ENCODE measurements around the gene PDE8B. TPM values are rescaled to one million over a fixed set of nuclear protein-coding genes. Genes with fewer than 3 reads are reported as not detected.

Gene PDE8B
- total RNA-seq, 1 experiment from 2014 or later = 0.17 TPM

DNA sequence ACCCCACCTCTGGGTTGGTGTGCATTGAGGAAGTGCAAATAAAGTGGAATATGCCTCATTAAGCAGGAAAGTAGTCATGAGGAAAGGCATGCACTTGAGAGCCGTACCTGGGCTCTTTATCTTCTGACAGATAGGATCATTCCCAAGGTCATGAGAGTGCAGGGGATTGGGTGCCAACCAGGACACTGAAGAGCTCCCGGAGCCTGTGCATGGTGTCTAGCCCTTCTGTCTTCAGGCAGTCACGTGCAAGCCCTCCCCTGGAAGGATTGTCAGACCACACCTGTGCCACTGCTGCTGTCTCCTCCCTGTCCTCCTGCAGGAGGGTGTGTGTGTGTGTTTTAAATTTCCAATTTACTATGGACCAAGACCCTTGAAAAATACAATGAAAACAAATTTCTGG lies 69.6 kb downstream of the PDE8B start:
- Histone ChIP-seq H3K9ac (ENCODE audit: low read length) (no peak overlapping the region), H3K4me2 (ENCODE audit: low read length) (no peak overlapping the region), H3K9me3 (ENCODE audit: control insufficient read depth in 1 of 2, insufficient read depth in 1 of 2, low read depth in 1 of 2, low read length in 2 of 2) (no peaks in the 10 kb centered on the region), H4K20me1 (ENCODE audit: insufficient read depth) (no peaks in the 10 kb centered on the region), H3K79me2 (ENCODE audit: insufficient read depth, low read length) (no peaks in the 10 kb centered on the region), H3K27me3 (ENCODE audit: insufficient read depth, low read length) (no peaks in the 10 kb centered on the region), H3K27ac (ENCODE audit: low read depth, low read length) (no peak overlapping the region), H3K9me2 (ENCODE audit: insufficient read depth) (no peaks in the 10 kb centered on the region), H2AFZ (ENCODE audit: low read depth, low read length, poor library complexity, severe bottlenecking) (no peak overlapping the region), H3K36me3 (ENCODE audit: control insufficient read depth in 1 of 2, insufficient read depth in 2 of 2, low read length in 2 of 2) (no peaks in the 10 kb centered on the region), H3K4me3 (replicated peaks in 1 of 2; ENCODE audit: low read depth in 1 of 2, low read length in 2 of 2) (no peak overlapping the region), H3K4me1 (ENCODE audit: control insufficient read depth in 1 of 2, insufficient read depth in 2 of 2, low read length in 2 of 2) (no peaks in the 10 kb centered on the region)
- BruUV-seq (replicated peaks) = no TSS peak
- ChIA-PET POLR2A (no interaction called here), CTCF (no interaction called here), RAD21 (ENCODE audit: low non-redundant PET in 1 of 2, low total read pairs in 2 of 2, uncharacterized antibody in 2 of 2, unreplicated experiment in 2 of 2) (no interaction called here)
- no peak for TF ChIP-seq SRF (IDR thresholded peaks at IDR 0.05; ENCODE audit: low read depth)
- TF ChIP-seq JUND (IDR thresholded peaks at IDR 0.05) = no peak
- TF ChIP-seq, protein P1, sequence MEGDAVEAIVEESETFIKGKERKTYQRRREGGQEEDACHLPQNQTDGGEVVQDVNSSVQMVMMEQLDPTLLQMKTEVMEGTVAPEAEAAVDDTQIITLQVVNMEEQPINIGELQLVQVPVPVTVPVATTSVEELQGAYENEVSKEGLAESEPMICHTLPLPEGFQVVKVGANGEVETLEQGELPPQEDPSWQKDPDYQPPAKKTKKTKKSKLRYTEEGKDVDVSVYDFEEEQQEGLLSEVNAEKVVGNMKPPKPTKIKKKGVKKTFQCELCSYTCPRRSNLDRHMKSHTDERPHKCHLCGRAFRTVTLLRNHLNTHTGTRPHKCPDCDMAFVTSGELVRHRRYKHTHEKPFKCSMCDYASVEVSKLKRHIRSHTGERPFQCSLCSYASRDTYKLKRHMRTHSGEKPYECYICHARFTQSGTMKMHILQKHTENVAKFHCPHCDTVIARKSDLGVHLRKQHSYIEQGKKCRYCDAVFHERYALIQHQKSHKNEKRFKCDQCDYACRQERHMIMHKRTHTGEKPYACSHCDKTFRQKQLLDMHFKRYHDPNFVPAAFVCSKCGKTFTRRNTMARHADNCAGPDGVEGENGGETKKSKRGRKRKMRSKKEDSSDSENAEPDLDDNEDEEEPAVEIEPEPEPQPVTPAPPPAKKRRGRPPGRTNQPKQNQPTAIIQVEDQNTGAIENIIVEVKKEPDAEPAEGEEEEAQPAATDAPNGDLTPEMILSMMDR (IDR thresholded peaks at IDR 0.05 in 2 of 3, conservative IDR thresholded peaks at IDR 0.05 in 1 of 3; ENCODE audit: borderline replicate concordance in 1 of 3, insufficient read depth in 1 of 3, low read depth in 2 of 3, low read length in 2 of 3) = no peak
- TF ChIP-seq ATF3 (IDR thresholded peaks at IDR 0.05) = no peak
- TF ChIP-seq POLR2AphosphoS5 (IDR thresholded peaks at IDR 0.05; ENCODE audit: low read depth, low read length) = no peak
- no peak for TF ChIP-seq EGR1 (IDR thresholded peaks at IDR 0.05; ENCODE audit: low read depth)
- no peak for TF ChIP-seq CEBPB (IDR thresholded peaks at IDR 0.05; ENCODE audit: low read depth)
- no peak for ATAC-seq
- intact Hi-C loops (cut with micrococcal nuclease) = no loop called here
- no peak for DNase-seq (ENCODE audit: low read depth, low spot score)

- no peak overlapping the region for H2AFZ ChIP-seq (ENCODE audit: low read depth, low read length, poor library complexity, severe bottlenecking)
- H3K79me2 ChIP-seq (ENCODE audit: insufficient read depth, low read length) = no peaks in the 10 kb centered on the region
- CTCF ChIA-PET = no interaction called here
- no peaks in the 10 kb centered on the region for H3K27me3 ChIP-seq (ENCODE audit: insufficient read depth, low read length)
- H3K9ac ChIP-seq (ENCODE audit: low read length) = no peak overlapping the region
- no peaks in the 10 kb centered on the region for H3K36me3 ChIP-seq (ENCODE audit: control insufficient read depth in 1 of 2, insufficient read depth in 2 of 2, low read length in 2 of 2)
- ATAC-seq = no peak
- RAD21 ChIA-PET (ENCODE audit: low non-redundant PET in 1 of 2, low total read pairs in 2 of 2, uncharacterized antibody in 2 of 2, unreplicated experiment in 2 of 2) = no interaction called here
- no peak overlapping the region for H3K4me2 ChIP-seq (ENCODE audit: low read length)
- no TSS peak for BruUV-seq (replicated peaks)
- intact Hi-C loops (cut with micrococcal nuclease) = no loop called here
- DNase-seq (ENCODE audit: low read depth, low spot score) = no peak
- POLR2A ChIA-PET = no interaction called here
- H3K9me2 ChIP-seq (ENCODE audit: insufficient read depth) = no peaks in the 10 kb centered on the region
- no peaks in the 10 kb centered on the region for H3K4me1 ChIP-seq (ENCODE audit: control insufficient read depth in 1 of 2, insufficient read depth in 2 of 2, low read length in 2 of 2)
- TF ChIP-seq ATF3 (IDR thresholded peaks at IDR 0.05) (no peak), EGR1 (IDR thresholded peaks at IDR 0.05; ENCODE audit: low read depth) (no peak), TCF7L2 (IDR thresholded peaks at IDR 0.05; ENCODE audit: borderline replicate concordance, extremely low read depth, insufficient read depth, insufficient read length) (no peak), EZH2 (IDR thresholded peaks at IDR 0.05) (no peak), EZH2phosphoT487 (IDR thresholded peaks at IDR 0.05; ENCODE audit: borderline replicate concordance) (no peak), POLR2AphosphoS5 (IDR thresholded peaks at IDR 0.05; ENCODE audit: low read depth, low read length) (no peak)
- TF ChIP-seq, protein P2, sequence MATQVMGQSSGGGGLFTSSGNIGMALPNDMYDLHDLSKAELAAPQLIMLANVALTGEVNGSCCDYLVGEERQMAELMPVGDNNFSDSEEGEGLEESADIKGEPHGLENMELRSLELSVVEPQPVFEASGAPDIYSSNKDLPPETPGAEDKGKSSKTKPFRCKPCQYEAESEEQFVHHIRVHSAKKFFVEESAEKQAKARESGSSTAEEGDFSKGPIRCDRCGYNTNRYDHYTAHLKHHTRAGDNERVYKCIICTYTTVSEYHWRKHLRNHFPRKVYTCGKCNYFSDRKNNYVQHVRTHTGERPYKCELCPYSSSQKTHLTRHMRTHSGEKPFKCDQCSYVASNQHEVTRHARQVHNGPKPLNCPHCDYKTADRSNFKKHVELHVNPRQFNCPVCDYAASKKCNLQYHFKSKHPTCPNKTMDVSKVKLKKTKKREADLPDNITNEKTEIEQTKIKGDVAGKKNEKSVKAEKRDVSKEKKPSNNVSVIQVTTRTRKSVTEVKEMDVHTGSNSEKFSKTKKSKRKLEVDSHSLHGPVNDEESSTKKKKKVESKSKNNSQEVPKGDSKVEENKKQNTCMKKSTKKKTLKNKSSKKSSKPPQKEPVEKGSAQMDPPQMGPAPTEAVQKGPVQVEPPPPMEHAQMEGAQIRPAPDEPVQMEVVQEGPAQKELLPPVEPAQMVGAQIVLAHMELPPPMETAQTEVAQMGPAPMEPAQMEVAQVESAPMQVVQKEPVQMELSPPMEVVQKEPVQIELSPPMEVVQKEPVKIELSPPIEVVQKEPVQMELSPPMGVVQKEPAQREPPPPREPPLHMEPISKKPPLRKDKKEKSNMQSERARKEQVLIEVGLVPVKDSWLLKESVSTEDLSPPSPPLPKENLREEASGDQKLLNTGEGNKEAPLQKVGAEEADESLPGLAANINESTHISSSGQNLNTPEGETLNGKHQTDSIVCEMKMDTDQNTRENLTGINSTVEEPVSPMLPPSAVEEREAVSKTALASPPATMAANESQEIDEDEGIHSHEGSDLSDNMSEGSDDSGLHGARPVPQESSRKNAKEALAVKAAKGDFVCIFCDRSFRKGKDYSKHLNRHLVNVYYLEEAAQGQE (IDR thresholded peaks at IDR 0.05; ENCODE audit: low read depth) = no peak
- H3K4me3 ChIP-seq (replicated peaks in 1 of 2; ENCODE audit: low read depth in 1 of 2, low read length in 2 of 2) = no peak overlapping the region
- H3K27ac ChIP-seq (ENCODE audit: low read depth, low read length) = no peak overlapping the region
- no peaks in the 10 kb centered on the region for H3K9me3 ChIP-seq (ENCODE audit: control insufficient read depth in 1 of 2, insufficient read depth in 1 of 2, low read depth in 1 of 2, low read length in 2 of 2)
- no peaks in the 10 kb centered on the region; the same call in 1 of the 2 replicates for H4K20me1 ChIP-seq (ENCODE audit: insufficient read depth)
Observed at GRCh38 chr5:77281969-77282336, 71.5 kb downstream of the PDE8B start.

All from HCT116 (cell line).